Measurements from ENCODE around the gene NR2F1-AS1.

The NR2F1-AS1 gene

GRCh38 chr5:93378073-93378472 is 202.9 kb downstream of the NR2F1-AS1 start:
- no peak for FAIRE-seq

DNA sequence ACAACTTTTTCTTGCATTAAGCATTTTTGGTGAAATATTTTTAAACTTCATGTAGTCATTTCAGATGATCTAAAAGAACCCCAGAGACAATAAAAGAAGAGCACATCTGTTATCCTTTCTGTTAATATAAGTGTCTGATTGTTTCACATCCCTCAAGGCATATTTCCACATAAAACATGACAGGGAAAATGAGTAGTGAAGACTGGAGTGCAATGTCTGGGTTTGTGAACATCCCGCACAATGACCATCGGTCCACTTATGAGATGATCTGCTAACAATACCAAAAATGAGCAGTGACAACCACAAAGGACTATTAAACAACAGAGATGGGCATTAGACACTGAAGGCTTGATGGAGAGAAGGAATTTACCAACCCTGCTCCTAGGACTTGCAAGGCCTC is 209.1 kb downstream of the NR2F1-AS1 start:
- no peak for FAIRE-seq

GRCh38 chr5:93364378-93364777 is 216.6 kb downstream of the NR2F1-AS1 start:
- no peak for FAIRE-seq

- no peak for FAIRE-seq
Measured at GRCh38 chr5:93360436-93361088, 220.5 kb downstream of the NR2F1-AS1 start.

DNA sequence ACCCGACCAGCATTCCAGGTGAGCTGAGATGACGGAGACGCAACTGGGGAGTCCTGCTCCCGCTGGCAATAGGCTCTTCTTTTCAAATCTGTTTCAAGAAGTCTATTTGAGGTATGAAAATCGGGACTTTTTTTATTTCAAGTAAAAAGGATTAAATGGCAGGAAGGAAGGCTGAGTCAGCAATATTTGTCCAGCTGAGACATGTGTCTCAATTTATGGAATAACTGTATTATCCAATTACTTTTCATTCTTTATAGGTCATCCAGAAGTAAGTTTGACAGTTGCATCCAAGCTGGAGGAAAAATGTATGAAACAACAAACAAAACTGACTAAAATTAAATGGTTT is 221.1 kb downstream of the NR2F1-AS1 start:
- FAIRE-seq: no peak
